GM10266 (cell line): Measurements from ENCODE around the gene N4BP2.
"Not testable (repeated sequence)": the region's sequence is repeated elsewhere in the genome, so short reads cannot be mapped to it uniquely, and the experiment has no call there.

Experiments used
- DNase-seq: peaks from one replicate; pipeline ENCODE4 v3.0.0; 2012; ENCODE audit errors: extremely low spot score
- TF ChIP-seq, protein P1 (sequence below): IDR thresholded peaks from 2 replicates; pipeline ENCODE4 v1.5.1; 2012; ENCODE audit warnings: mild to moderate bottlenecking, low read depth; ENCODE audit not compliant: control insufficient read depth, insufficient read depth; ENCODE audit errors: missing control alignments

N4BP2 gene

DNA sequence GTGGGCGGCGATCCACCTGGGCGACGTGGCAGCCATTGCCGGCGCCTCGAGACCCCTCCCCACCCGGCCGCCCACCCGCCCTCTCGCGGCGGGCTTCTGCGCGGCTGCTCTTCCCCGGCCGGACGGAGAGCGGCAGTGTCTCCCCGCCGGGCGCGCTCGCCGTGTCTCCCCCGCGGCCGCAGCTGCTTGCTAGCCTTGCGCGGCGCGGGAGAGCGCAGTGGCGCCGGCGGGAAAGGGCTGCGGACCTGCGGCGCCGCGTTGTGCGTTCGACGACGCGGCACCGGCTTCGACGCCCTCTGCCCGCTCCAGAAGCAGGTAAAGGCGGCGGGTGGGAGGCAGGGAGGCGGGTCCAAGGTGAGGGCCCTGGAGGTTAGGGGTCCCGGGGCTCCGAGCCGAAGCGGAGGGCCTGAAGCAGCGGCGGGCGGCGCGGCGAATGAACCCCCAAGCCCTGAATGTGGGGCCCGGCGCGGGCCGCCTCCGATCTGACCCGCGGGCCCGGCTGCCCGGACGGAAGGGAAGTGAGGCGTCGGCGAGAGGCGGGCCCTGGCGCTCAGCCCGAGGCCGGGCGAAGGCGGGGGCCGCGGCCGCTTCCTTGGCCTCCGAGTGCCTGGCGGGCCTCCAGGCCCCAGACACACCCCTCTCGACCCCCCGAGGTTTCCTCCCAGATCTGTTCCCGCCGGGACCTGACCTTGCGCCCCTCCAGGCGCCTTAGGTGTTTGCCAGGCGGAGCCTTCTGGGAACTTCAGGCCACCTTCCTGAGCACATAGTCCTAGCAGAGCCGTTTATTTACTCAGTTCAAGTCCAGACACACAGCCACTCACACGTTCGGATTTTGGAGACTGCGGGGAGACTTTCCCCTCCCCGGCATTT lies at the start of gene N4BP2:
N4BP2 (plus strand) TSS at position 135 of the 870 bp plus-strand sequence. CDS start 40,491 bp downstream, outside the sequence.
- peak; percentile 89 for DNase-seq
- TF ChIP-seq, protein P1, sequence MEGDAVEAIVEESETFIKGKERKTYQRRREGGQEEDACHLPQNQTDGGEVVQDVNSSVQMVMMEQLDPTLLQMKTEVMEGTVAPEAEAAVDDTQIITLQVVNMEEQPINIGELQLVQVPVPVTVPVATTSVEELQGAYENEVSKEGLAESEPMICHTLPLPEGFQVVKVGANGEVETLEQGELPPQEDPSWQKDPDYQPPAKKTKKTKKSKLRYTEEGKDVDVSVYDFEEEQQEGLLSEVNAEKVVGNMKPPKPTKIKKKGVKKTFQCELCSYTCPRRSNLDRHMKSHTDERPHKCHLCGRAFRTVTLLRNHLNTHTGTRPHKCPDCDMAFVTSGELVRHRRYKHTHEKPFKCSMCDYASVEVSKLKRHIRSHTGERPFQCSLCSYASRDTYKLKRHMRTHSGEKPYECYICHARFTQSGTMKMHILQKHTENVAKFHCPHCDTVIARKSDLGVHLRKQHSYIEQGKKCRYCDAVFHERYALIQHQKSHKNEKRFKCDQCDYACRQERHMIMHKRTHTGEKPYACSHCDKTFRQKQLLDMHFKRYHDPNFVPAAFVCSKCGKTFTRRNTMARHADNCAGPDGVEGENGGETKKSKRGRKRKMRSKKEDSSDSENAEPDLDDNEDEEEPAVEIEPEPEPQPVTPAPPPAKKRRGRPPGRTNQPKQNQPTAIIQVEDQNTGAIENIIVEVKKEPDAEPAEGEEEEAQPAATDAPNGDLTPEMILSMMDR = peak; percentile 90

DNA sequence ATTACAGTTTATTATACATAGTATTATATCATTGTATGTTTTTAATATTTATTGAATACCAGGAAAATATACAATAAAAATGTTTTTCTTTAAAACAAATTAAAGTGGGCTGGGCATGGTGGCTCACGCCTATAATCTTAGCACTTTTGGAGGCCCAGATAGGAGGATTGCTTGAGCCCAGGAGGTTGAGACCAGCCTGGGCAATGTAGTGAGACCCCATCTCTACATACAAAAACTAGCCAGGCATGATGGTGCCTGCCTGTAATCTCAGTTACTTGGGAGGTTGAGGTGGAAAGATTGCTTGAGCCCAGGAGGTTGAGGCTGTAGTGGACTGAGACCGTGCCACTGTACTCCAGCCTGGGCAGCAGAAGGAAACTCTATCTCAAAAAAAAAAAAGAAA lies 40.6 kb upstream of the N4BP2 start:
- TF ChIP-seq, protein P1 = no peak
- DNase-seq = no peak

DNA sequence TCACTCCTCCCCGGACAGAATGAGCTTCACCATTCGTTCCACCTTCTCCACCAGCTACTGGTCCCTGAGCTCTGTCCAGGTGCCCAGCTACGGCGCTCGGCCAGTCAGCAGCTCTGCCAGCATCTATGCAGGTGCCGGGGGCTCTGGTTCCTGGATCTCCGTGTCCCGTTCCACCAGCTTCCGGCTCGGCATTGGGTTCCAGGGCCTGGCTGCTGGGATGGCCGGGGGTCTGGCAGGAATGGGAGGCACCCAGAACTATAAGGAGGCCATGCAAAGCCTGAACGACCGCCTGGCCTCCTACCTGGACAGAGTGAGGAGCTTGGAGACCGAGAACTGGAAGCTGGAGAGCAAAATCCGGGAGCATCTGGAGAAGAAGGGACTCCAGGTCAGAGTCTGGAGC lies 36.4 kb upstream of the N4BP2 start:
- TF ChIP-seq, protein P1 = no peak

DNA sequence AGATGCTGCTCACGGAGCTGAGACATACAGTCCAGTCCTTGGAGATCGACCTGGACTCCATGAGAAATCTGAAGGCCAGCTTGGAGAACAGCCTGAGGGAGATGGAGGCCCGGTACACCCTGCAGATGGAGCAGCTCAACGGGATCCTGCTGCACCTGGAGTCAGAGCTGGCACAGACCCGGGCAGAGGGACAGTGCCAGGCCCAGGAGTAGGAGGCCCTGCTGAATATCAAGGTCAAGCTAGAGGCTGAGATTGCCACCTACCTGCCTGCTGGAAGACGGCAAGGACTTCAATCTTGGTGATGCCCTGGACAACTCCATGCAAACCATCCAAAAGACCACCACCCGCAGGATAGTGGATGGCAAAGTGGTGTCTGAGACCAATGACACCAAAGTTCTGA lies 35.5 kb upstream of the N4BP2 start:
- not testable (repeated sequence) for DNase-seq

More for the DNA sequence above, 36.4 kb upstream of the N4BP2 start:
- DNase-seq = no peak

DNA sequence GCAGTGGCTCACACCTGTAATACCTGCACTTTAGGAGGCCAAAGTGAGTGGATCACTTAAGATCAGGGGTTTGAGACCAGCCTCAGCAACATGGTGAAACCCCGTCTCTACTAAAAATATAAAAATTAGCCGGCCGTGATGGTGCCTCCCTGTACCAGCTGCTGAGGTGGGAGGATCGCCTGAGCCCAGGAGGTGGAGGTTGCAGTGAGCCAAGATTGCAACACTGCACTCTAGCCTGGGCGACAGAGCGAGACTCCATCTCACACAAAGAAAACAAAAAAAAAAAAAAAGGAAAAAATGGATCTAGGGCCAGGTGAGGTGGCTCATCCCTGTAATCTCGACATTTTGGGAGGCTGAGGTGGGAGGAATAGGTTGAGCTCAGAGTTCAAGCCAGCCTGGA lies 32.6 kb upstream of the N4BP2 start:
- DNase-seq = not testable (repeated sequence)

DNA sequence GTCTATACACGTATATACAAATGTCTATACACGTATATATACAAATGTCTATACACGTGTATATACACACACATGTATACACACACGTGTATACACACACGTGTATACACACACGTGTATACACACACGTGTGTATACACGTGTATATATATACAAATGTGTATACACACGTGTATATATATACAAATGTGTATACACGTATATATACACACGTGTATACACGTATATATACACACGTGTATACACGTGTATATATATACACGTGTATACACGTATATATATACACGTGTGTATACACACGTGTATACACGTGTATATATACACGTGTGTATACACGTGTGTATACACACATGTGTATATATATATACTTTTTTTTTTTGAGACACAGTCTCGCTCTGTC lies 23.9 kb upstream of the N4BP2 start:
- TF ChIP-seq, protein P1 = no peak

DNA sequence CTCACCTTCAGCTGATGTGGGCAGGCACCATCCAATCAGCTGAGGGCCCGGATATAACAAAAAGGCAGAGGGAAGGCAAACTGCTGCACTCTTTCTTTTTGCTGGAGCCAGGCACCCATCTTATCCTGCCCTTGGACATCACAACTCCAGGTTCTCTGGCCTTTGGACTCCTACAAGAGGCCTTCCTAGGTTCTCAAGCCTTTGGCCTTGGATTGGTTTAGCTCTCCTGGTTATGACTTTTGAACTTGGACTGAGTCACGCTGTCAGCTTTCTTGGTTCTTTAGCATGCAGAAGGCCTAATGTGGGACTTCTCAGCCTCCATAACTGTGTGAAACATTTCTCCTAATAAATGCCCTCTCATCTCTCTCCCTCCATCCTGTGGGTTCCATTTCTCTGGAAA lies 23.0 kb upstream of the N4BP2 start:
- TF ChIP-seq, protein P1 = no peak
- DNase-seq = no peak

More for the DNA sequence above, 23.9 kb upstream of the N4BP2 start:
- DNase-seq = no peak

DNA sequence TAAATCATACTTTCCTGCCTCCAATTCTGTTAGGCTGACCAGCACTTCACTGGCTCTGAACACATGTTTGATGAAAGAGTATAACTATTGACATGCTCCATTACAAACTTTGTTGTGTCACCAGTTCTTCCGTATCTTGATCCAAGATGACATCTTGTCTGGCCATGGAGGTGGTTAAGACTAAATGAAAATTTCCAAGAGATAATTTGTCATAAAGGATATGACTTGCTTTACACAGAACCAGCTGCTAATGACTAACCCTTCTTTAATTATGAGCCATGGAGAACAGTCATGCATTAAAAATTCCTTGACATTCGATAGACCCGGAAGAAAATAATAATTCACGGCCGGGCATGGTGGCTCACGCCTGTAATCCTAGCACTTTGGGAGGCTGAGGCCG lies 17.7 kb upstream of the N4BP2 start:
- no peak for DNase-seq
- TF ChIP-seq, protein P1 = no peak
